Measurements from ENCODE around the gene CACNA2D3. TPM values are rescaled to one million over a fixed set of nuclear protein-coding genes. Genes with fewer than 3 reads are reported as not detected.

CACNA2D3 gene
- total RNA-seq, 1 donor from 2014 or later = 2.5 TPM

- Mint-ChIP-seq H3K36me3 (no peaks in the 10 kb centered on the region), H3K4me1 (ENCODE audit: unreplicated experiment) (peaks cover 12% of the 10 kb centered on the region), H3K27ac (no peak overlapping the region), H3K4me3 (no peak overlapping the region), H3K27me3 (peaks cover 21% of the 10 kb centered on the region), H3K9me3 (no peaks in the 10 kb centered on the region)
- no peak for TF ChIP-seq CTCF (conservative IDR thresholded peaks at IDR 0.05)
- no peak for DNase-seq (ENCODE audit: extremely low spot score, unreplicated experiment)
Observed at GRCh38 chr3:54259636-54260035, 137.3 kb downstream of the CACNA2D3 start.

GRCh38 chr3:54261141-54261540 lies 138.8 kb downstream of the CACNA2D3 start:
- Mint-ChIP-seq H3K4me3 (no peak overlapping the region), H3K27ac (no peak overlapping the region), H3K27me3 (peaks cover 12% of the 10 kb centered on the region), H3K4me1 (ENCODE audit: unreplicated experiment) (peaks cover 7% of the 10 kb centered on the region), H3K36me3 (no peaks in the 10 kb centered on the region), H3K9me3 (no peaks in the 10 kb centered on the region)
- no peak for TF ChIP-seq CTCF (conservative IDR thresholded peaks at IDR 0.05)
- DNase-seq (ENCODE audit: extremely low spot score, unreplicated experiment) = no peak

GRCh38 chr3:54262541-54262940 lies 140.2 kb downstream of the CACNA2D3 start:
- no peak for TF ChIP-seq CTCF (conservative IDR thresholded peaks at IDR 0.05)
- DNase-seq (ENCODE audit: extremely low spot score, unreplicated experiment) = no peak
- Mint-ChIP-seq H3K4me1 (ENCODE audit: unreplicated experiment) (peaks cover under 1% of the 10 kb centered on the region), H3K27me3 (peaks cover 6% of the 10 kb centered on the region), H3K27ac (no peak overlapping the region), H3K4me3 (no peak overlapping the region), H3K9me3 (no peaks in the 10 kb centered on the region), H3K36me3 (no peaks in the 10 kb centered on the region)

GRCh38 chr3:54262946-54263345 lies 140.6 kb downstream of the CACNA2D3 start:
- TF ChIP-seq CTCF (conservative IDR thresholded peaks at IDR 0.05) = no peak
- Mint-ChIP-seq H3K9me3 (no peaks in the 10 kb centered on the region), H3K27me3 (peaks cover 7% of the 10 kb centered on the region), H3K36me3 (no peaks in the 10 kb centered on the region), H3K27ac (no peak overlapping the region), H3K4me1 (ENCODE audit: unreplicated experiment) (no peaks in the 10 kb centered on the region), H3K4me3 (no peak overlapping the region)
- no peak for DNase-seq (ENCODE audit: extremely low spot score, unreplicated experiment)

- DNase-seq (ENCODE audit: extremely low spot score, unreplicated experiment) = no peak
- Mint-ChIP-seq H3K9me3 (no peaks in the 10 kb centered on the region), H3K4me3 (no peak overlapping the region), H3K36me3 (no peaks in the 10 kb centered on the region), H3K27me3 (peaks cover 12% of the 10 kb centered on the region), H3K27ac (no peak overlapping the region), H3K4me1 (ENCODE audit: unreplicated experiment) (no peaks in the 10 kb centered on the region)
- no peak for TF ChIP-seq CTCF (conservative IDR thresholded peaks at IDR 0.05)
Observed at GRCh38 chr3:54264050-54264449, 141.7 kb downstream of the CACNA2D3 start.
